HUDEP-2 (cell line): ENCODE measurements around the gene SERF2.
A peak's percentile ranks its signal among the peaks of the same experiment; 100 is the strongest.
"Not testable (repeated sequence)": the region's sequence is repeated elsewhere in the genome, so short reads cannot be mapped to it uniquely, and the experiment has no call there.

ENCODE experiments used
- DNase-seq, 76 experiments: peaks; one replicate each; lab custom pipeline; 2025; ENCODE audit not compliant: unreplicated experiment in 76 of 76; lab: John Stamatoyannopoulos, UW

The SERF2 gene

DNA sequence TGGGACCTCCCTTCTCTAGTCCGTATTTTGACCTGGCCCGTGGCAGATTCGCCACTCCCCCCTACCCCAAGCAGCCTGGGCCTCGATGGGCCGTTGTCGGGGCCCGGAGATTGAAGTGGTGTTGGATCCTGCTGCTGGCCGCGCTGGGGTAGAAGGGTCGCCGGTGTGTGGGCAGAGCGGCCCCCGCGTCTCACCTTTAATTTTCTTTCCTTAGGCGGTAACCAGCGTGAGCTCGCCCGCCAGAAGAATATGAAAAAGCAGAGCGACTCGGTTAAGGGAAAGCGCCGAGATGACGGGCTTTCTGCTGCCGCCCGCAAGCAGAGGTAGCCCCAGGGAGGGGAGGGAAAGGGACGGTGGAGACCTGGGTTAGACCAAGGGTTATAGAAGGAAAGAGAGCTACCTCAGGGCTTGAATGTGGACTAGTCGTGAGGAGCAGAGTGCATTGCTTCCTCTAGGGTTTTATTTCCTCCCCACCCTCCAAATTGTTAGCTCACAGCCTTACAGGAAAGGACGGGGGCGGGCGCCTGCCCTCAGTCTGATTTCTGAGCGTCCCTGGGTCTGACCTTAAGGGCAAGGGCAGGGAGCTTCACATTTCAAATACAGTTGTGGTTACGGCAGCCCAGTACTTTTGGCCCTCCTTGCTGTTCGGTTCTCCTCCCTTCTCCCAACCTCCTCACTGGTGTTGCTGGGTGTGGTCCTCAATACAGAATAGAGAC is 799 bp downstream of the SERF2 start:
- peak in 10 of 76 experiments; percentile 3 to 37 (median 20) for DNase-seq

DNA sequence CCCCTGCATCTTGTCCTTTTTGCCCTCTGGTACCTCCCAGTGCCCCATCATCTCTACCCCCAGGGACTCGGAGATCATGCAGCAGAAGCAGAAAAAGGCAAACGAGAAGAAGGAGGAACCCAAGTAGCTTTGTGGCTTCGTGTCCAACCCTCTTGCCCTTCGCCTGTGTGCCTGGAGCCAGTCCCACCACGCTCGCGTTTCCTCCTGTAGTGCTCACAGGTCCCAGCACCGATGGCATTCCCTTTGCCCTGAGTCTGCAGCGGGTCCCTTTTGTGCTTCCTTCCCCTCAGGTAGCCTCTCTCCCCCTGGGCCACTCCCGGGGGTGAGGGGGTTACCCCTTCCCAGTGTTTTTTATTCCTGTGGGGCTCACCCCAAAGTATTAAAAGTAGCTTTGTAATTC is 1.5 kb downstream of the SERF2 start:
- DNase-seq = no peak

DNA sequence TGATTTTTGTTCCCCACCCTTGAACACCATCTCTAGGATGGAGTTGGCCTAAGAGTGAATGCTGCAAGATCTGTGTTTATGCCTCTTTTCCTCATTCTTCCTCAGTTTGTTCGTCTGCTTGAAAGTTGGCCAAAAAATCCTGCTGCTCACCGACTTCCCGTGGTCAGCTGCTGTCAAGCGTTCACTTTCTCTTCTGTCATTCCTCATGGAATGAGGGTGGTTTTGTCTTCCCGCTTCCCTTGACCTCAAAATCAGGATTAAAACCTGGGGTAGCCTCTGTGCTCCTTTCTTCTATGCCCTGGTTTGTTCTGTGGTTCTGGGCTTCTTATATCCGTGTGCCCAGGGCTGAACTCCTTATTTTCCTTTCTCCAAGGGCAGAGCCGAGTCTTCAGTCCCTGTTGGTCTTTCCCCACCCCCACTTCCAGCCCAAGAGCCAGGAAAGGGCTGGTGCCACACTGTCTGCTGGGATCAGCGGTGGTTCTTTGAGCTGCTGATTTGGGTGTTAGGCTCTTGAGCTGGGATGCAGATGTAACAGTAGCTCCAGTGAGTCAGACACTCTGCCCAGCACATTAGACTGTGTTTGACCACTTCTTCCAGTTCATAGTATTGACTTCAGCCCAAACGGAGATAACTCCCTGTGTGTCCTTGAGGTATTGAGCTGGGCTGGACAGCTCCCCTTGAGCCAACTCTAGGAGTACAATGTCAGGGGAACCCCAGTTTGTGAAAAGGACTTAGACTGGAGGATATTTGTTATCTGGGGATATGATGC is 2.3 kb downstream of the SERF2 start:
- no peak for DNase-seq

DNA sequence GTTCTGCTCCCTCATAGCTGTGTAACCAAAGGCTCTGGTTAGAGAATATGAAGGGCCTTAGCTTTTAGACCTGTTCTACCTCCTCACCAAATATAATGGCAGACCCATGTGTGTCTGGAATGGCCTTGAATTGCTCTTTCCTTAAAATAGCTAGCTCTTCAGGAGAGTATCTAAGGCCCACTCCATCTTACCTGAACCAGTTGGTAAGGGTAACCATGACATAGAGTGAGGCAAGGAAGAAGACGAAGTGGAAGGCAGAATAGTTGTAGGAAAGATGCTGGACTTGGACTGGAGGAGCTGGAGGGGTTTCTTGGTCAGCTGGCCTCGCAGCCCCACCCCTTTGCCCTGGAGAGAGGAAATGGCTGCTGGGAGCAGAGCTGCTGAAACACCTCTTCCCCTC is 3.1 kb downstream of the SERF2 start:
- no peak for DNase-seq

DNA sequence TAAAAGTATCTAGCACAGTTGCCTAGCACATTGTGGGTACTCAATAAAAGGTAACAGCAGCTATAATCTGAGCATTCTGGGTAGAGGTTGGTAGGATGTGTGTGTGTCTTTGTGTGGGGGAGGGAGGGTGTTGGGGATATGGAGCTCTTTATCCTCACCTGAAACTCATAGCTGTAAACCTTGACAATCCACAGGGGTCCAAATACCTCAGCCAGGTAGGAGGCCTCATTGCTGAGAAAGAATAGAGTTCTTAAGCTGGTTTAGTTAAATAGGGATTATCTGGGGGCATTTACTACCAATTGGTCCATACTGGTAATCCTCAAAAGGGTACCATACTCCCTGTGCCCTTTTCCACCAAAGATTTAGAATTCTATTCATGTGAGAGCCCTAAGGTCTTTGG is 3.9 kb downstream of the SERF2 start:
- no peak for DNase-seq

DNA sequence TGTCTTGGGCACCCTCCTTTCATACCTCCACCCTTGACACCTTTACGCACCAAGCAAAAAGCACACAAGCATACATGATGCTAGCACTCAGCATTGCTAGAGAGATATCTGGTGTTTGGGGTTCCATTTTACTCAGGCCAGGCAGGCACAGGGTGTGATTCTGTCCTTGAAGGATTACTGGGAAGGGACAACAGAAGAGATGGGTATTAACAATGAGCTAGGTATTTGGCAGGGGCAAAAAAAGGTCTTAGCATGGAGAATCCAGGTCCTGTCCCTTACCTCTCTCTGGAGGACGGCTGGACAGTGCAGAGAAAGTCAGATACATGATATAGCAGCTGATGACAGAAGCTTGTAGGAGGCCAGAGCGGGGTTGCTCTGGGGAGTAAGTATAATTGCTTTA is 4.4 kb downstream of the SERF2 start:
- DNase-seq = no peak

- DNase-seq = peak in 1 of 76 experiments; percentile 18
These were observed 7.3 kb downstream of the SERF2 start for GRCh38 chr15:43799209-43799944.

DNA sequence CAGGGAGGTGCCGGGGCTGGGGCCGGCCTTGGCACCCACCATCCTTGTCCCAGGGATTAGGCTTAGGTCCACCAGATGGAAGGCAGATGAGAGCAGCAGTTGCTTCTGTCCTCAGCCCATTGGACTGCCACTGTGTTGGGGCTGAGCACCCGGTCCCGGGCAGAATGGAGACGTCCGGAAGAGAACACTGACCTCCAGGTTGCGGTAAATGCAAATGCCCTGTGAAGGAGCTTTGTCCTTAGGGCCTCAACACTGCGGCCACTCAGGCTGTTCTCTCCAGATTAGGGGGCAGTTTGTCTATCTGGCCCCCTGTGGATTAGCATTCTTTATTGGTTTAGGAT is 7.8 kb downstream of the SERF2 start, which contains the start of gene SERINC4:
SERINC4 (minus strand) TSS at position 276 of the 341 bp plus-strand sequence; CDS start at position 42, 234 bp downstream.
- DNase-seq = no peak

DNA sequence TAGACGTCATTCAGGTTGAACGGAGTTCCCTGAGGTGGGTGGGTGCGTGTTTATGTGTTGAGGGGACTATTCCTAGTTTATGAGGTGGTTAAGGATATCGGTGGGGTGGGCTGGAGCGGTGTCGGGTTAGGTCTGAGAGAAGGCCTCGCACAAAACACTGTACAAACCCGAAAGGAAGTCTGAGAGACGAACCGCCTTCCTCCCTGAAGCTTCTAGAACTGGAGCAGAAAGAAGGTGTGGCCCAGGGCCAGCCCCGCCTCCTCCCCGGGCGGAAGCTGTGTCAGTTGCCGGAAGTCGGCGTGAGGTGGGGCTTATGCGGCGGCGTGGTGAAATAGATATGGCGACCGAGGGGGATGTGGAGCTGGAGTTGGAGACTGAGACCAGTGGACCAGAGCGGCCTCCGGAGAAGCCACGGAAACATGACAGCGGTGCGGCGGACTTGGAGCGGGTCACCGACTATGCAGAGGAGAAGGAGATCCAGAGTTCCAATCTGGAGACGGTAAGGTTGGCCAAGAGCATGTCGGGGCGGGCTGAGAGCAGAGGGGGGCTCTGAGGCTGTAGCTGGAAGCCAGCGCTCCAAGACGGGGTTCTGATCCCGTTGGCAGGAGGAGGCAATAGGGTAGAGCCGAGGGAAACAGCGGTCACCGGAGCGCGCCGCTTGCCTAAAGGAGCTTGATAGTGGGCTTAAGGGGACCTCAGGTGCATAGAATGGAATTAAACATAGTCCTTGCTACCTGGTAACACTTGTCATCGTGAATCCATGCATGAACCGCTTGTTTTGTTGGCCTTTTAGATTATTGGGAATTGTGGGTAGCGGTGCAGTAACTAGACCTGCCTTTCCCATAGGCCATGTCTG is 8.4 kb downstream of the SERF2 start, which contains the start of gene HYPK:
HYPK (plus strand) TSS at position 314 of the 856 bp plus-strand sequence; CDS start at position 338, 24 bp downstream.
- peak in 74 of 76 experiments; percentile 7 to 91 (median 82) for DNase-seq

DNA sequence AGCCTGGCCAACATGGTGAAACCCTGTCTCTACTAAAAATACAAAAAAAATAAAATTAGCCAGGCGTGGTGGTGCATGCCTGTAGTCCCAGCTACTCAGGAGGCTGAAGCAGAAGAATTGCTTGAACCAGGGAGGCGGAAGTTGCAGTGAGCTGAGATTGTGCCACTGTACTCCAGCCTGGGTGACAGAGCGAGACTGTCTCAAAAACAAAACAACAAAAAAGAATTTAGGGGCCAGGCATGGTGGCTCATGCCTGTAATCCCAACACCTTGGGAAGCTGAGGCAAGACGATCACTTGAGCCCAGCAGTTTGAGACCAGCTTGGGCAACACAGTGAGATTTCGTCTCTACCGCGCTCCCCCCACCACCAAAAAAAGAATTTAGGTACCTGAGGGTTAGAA is 10.6 kb downstream of the SERF2 start:
- not testable (repeated sequence) for DNase-seq

GRCh38 chr15:43808435-43808950 is 16.4 kb downstream of the SERF2 start:
- no peak for DNase-seq

DNA sequence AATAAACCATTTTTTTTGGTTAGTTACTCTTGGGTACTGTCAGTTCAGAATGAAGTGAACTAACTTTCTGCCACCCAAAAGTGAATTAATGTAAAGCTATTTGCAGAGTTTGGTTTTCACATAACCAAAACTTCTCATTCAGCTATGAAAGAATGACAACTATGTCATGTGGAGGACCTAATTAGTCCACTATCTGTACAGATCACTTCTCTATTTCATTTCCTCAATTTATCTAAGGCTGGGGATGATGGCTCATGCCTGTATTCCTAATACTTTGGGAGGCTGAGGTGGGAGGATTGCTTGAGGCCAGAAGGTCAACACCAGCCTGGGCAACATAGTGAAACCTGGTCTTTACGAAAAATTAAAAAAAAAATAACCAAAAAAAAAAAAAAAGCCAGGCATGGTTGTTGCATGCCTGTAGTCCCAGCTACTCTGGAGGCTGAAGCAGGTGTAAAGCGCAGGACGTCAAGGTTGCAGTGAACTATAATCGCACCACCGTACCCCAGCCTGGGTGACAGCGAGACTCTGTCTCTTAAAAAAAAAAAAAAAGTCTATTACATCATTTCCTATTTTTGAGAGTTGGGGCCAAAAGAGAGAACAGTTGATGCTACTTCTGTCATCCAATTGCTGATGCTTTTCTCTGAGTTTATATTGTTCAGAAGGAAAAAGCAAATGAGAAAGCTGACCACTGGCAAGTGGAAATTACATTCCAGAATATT is 17.0 kb downstream of the SERF2 start:
- no peak for DNase-seq

GRCh38 chr15:43815064-43815463 is 22.9 kb downstream of the SERF2 start:
- not testable (repeated sequence) for DNase-seq

GRCh38 chr15:43821505-43821904 is 29.4 kb downstream of the SERF2 start:
- no peak for DNase-seq

- DNase-seq = peak in 75 of 76 experiments; percentile 30 to 96 (median 90)
These were observed 32.5 kb downstream of the SERF2 start, which contains the start of gene MFAP1 for GRCh38 chr15:43824302-43825246. Gene MFAP1, minus strand, starts transcription at chr15:43824690. Its CDS starts 121 bp downstream, at chr15:43824569.

- DNase-seq = peak in 10 of 76 experiments; percentile 3 to 40 (median 14)
These were observed 33.2 kb downstream of the SERF2 start for GRCh38 chr15:43825305-43825704.

DNA sequence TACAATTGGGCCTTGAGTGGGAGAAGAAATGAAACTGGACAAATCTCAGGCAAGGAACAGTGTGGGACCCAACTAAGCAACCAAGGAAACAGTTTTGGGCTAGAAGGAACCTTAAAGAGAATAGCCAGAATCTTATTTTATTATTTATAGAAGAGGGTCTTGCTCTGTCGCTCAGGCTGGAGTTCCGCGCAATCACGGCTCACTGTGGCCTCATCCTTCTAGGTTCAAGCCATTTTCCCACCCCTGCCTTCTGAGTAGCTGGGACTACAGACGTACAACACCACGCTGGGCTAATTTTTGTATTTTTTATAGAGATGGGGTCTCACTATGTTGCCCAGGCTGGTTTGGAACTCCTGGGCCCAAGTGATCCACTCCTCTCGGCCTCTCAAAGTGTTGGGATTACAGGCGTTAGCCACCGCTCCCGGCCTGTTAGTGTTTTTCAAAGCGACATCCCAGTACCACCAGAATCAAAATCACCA is 33.9 kb downstream of the SERF2 start:
- DNase-seq = no peak
